Kidney (tissue), 14 donors: ENCODE data around the gene LRRFIP1. TPM values are rescaled to one million over a fixed set of nuclear protein-coding genes. Genes with fewer than 3 reads are reported as not detected.
A peak's percentile ranks its signal among the peaks of the same experiment; 100 is the strongest.

Experiments
- DNase-seq, 5 donors: peaks; one replicate each; pipeline ENCODE4 v3.0.0-alpha.2; 2013 to 2020
- FAIRE-seq: peaks from 2 replicates; lab custom pipeline; 2012; peaks lifted over from hg19 to GRCh38; lab: Jason Lieb, UNC
- H3K27ac ChIP-seq, 2 donors: one replicate each; pipeline ENCODE4 v1.7.0; 2013; ENCODE audit warnings: low read depth in 2 of 2, low read length in 2 of 2, inconsistent platforms in 1 of 2
- H3K27me3 ChIP-seq: one replicate; pipeline ENCODE4 v1.7.1; 2013; ENCODE audit warnings: low read length, inconsistent platforms; ENCODE audit not compliant: control insufficient read depth, insufficient read depth
- H3K36me3 ChIP-seq, 3 donors: one replicate each; pipeline versions ENCODE4 v1.7.0 to v1.7.1; 2013; ENCODE audit warnings: low read length in 3 of 3, control low read depth in 1 of 3, inconsistent platforms in 1 of 3; ENCODE audit not compliant: insufficient read depth in 3 of 3, control insufficient read depth in 2 of 3
- H3K4me1 ChIP-seq, 3 donors: one replicate each; pipeline versions ENCODE4 v1.7.0 to v1.7.1; 2013; ENCODE audit warnings: low read length in 3 of 3, inconsistent platforms in 1 of 3, low read depth in 1 of 3; ENCODE audit not compliant: control insufficient read depth in 2 of 3, insufficient read depth in 2 of 3
- H3K4me3 ChIP-seq, 3 donors: one replicate each; pipeline versions ENCODE4 v1.7.0 to v1.8.1; 2013; ENCODE audit warnings: low read length in 3 of 3, control low read depth in 1 of 3, inconsistent platforms in 1 of 3
- H3K9ac ChIP-seq, 3 donors: one replicate each; pipeline versions ENCODE4 v1.7.0 to v1.7.1; 2013; ENCODE audit warnings: low read length in 3 of 3, control low read depth in 1 of 3, inconsistent platforms in 1 of 3
- H3K9me3 ChIP-seq, 3 donors: one replicate each; pipeline versions ENCODE4 v1.7.0 to v1.7.1; 2013; ENCODE audit warnings: low read length in 3 of 3, control low read depth in 1 of 3, inconsistent platforms in 1 of 3; ENCODE audit not compliant: control insufficient read depth in 2 of 3, insufficient read depth in 1 of 3
- CTCF ChIP-seq: IDR thresholded peaks from 3 replicates; pipeline ENCODE4 v1.5.1; 2012; ENCODE audit warnings: mild to moderate bottlenecking, moderate library complexity, borderline replicate concordance; ENCODE audit not compliant: insufficient read depth; ENCODE audit errors: extremely low read depth
- intact Hi-C: fragments of 100-400 bp; cut with DNase I; formaldehyde crosslinking; loops from one replicate; pipeline ENCODE4 v1.11.1; 2022
- polyA plus RNA-seq: library from polyadenylated mRNA; stranded (reverse); fragments of 350-450 nt; fragmentation: Illumina TruSeq; extraction: RNeasy Lipid Tissue Mini Kit (QIAGEN cat#74804); gene quantifications from one replicate; pipeline ENCODE4 v1.2.3, GENCODE V29; 2014; ENCODE audit warnings: low read depth, low replicate concordance; ENCODE audit not compliant: insufficient read depth
- total RNA-seq: library from RNA; stranded (reverse); fragmentation: NEBNext Ultra II Directional; extraction: Animal tissue kit (Norgen Biotek cat#: 25700); gene quantifications from one replicate; pipeline ENCODE4 v1.2.1, GENCODE V29; 2021
- donor health status: control.
- donor health status: control.
- donor health status: control.
- donor health status: control.
- donor health status: control.
- donor health status: DM: yes; HTN: yes; CAD: no.
- donor health status: Normal renal cell carcinoma (clear cell type).

LRRFIP1 gene
- total and polyA plus RNA-seq, 2 donors from 2014 or later: 39.1 to 204 TPM

GRCh38 chr2:237667893-237668292, 40.5 kb downstream of the LRRFIP1 start:
- FAIRE-seq (no peak), DNase-seq (peak in 1 of 5 donors; percentile 60)
- no peaks in the 10 kb centered on the region for H3K9me3 ChIP-seq
- no peak for TF ChIP-seq CTCF
- no peaks in the 10 kb centered on the region for H3K36me3 ChIP-seq
- no peak overlapping the region for H3K27ac ChIP-seq
- H3K4me1 ChIP-seq: peaks cover 17 to 31% (median 25%) of the 10 kb centered on the region in 3 donors
- H3K9ac ChIP-seq: no peak overlapping the region
- intact Hi-C loops: no loop called here
- H3K4me3 ChIP-seq: no peak overlapping the region
- H3K27me3 ChIP-seq: no peaks in the 10 kb centered on the region

- H3K4me1 ChIP-seq: peaks cover 16 to 26% (median 26%) of the 10 kb centered on the region in 3 donors
These were observed 41.1 kb downstream of the LRRFIP1 start for GRCh38 chr2:237668440-237668839.

GRCh38 chr2:237669283-237669627, 41.9 kb downstream of the LRRFIP1 start:
- no peaks in the 10 kb centered on the region for H3K9me3 ChIP-seq
- intact Hi-C loops: no loop called here
- DNase-seq (no peak), FAIRE-seq (no peak)
- H3K36me3 ChIP-seq: no peaks in the 10 kb centered on the region
- H3K27me3 ChIP-seq: no peaks in the 10 kb centered on the region
- peaks cover 15 to 27% (median 22%) of the 10 kb centered on the region in 3 donors for H3K4me1 ChIP-seq
- H3K27ac ChIP-seq: peak overlapping the region; percentile 0 to 82
- H3K4me3 ChIP-seq: peak overlapping the region in 1 of 3 donors; percentile 5
- H3K9ac ChIP-seq: no peak overlapping the region
- TF ChIP-seq CTCF: no peak

More at GRCh38 chr2:237668440-237668839, 41.1 kb downstream of the LRRFIP1 start:
- no peak overlapping the region for H3K4me3 ChIP-seq
- H3K36me3 ChIP-seq: no peaks in the 10 kb centered on the region
- H3K9ac ChIP-seq: no peak overlapping the region
- H3K27ac ChIP-seq: no peak overlapping the region
- intact Hi-C loops: no loop called here
- no peak for TF ChIP-seq CTCF
- DNase-seq (no peak), FAIRE-seq (no peak)
- no peaks in the 10 kb centered on the region for H3K27me3 ChIP-seq
- no peaks in the 10 kb centered on the region for H3K9me3 ChIP-seq
